ENCODE results near the gene FHOD1.

Gene FHOD1

DNA sequence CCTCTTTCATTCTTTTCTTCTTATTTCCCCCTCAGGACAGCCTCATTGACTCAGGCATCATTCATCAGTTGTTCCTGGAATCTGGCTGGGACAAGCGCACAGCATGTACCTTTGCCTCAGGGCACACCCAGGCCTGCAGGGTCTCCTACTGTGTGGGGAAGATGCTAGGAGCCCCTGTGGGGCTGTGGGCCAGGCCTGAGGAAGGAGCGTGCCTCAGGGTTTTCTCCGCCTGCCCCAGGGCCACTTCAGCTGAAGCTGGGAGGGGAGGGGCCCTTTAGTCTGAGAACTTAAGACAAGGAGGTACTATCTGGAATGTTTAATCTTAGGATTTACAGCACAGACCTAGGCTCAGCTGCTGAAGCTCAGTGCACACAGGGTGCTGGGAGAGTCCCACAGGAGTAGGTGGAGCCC, 40.4 kb downstream of the FHOD1 start:
- DNase-seq (ENCODE audit: low read depth) = no peak

DNA sequence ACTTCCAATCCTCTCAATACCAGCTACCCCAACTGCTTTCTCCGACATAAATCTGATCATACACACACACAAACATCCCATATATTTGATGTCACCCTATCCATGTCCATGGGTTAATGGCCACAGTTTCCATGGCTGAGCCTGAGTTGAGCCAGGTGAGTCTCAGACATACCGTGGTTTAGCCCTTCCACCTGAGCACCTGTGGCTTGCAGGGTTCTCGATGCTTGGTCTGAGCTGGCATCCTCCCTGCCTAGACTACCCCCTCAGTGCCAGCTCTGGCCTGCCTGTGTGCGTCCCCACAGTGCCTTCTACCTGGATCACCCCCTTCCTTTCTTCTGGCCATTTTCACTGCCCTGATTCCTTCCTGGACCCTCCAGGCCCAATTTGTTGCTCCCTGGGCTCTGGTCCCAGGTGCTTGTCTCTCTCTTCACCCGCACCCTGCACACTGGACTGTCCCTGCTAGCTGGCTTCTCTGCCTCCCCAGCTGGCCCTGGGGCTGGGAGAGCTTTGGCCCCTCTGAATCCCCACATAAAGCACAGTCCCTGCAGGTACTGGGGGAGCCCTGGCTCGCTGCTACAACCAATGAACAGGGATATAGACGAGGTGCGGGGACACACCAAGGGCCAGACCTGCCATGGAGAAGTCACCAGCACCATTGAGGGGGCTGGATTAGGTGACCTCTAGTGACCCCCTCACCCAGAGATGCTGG, 41.0 kb downstream of the FHOD1 start:
- no peak for DNase-seq (ENCODE audit: low read depth)

DNA sequence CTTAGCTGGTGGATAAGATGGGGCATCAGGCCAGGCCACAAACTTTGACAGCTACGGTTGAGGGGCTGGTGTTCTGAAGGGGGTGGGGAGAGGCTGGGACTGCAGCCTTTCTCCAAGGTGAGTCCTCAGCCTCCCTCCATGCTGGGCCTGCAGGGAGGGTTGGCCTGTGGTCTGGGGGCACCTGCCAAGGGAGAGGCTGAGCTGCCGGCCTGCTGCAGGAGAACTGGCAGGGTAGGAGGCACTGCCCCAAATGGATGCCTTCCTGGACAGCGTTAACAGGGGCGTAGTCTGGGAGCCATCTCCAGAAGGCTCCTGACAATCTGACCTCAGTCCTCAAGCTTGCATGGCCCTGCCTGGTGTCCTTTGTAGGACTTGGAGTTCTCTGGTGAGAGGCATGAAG, 43.2 kb downstream of the FHOD1 start:
- no peak for DNase-seq (ENCODE audit: low read depth)

DNA sequence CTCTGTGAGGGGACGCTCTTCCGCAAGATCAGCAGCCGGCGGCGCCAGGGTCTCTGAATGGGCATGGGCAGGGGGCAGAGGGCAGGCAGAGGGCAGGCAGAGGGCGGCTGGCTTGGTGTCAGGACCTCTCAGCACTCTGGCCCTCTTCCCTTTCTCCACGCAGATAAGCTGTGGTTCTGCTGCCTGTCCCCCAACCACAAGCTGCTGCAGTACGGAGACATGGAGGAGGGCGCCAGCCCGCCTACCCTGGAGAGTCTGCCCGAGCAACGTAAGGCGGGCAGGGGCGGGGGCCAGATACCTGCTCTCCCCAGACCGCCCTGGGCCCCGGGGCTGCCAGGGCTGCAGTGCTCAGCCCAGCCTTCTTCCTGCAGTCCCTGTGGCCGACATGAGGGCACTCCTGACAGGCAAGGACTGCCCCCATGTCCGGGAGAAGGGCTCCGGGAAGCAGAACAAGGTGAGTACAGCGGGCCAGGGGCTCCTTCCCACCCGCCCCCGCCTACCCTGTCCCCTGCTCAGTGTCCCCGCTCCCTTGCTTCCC, 44.3 kb downstream of the FHOD1 start:
- no peak for DNase-seq (ENCODE audit: low read depth)

DNA sequence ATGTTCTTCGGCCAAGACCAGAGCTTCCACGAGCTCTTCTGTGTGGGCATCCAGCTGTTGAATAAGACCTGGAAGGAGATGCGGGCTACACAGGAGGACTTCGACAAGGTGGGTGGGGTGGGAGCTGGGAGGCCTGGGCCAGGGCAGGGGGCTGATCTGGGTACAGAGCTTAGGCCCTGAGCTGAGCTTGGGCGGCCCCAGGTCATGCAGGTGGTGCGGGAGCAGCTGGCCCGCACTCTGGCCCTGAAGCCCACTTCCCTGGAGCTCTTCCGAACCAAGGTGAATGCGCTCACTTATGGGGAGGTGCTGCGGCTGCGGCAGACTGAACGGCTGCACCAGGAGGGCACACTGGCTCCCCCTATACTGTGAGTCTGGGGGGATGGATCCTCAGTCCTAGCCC, 44.9 kb downstream of the FHOD1 start:
- no peak for DNase-seq (ENCODE audit: low read depth)

DNA sequence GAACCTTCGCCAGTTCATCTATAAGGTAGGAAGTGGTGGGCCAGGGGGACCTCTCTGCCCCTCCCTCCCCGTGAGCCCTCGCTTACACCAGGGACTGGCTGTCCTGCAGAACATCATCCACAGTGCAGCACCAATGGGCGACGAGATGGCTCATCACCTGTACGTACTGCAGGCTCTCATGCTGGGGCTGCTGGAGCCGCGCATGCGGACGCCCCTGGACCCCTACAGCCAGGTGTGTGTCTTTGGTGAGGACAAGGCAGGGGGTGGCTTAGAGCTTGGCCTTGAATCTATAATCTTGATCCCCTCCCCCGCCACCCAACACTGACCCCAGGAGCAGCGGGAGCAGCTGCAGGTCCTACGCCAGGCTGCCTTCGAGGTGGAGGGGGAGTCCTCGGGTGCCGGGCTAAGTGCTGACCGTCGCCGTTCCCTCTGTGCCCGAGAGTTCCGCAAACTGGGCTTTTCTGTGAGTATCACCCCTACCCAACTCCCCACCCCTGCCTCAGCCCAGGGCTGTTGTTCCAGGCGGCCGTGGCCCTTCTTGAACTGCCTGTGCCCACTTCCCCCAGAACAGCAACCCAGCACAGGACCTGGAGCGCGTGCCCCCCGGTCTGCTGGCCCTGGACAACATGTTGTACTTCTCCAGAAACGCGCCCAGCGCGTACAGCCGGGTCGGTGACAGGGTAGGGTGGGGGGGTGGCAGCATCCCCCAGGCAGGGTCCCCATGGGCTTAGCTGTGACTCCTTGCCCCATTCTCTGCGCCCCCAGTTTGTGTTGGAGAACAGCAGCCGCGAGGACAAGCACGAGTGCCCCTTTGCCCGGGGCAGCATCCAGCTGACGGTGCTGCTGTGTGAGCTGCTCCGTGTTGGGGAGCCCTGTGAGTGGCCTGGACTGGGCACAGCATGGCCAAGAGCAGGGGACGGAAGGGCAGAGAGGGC, 45.6 kb downstream of the FHOD1 start:
- DNase-seq (ENCODE audit: low read depth) = no peak

DNA sequence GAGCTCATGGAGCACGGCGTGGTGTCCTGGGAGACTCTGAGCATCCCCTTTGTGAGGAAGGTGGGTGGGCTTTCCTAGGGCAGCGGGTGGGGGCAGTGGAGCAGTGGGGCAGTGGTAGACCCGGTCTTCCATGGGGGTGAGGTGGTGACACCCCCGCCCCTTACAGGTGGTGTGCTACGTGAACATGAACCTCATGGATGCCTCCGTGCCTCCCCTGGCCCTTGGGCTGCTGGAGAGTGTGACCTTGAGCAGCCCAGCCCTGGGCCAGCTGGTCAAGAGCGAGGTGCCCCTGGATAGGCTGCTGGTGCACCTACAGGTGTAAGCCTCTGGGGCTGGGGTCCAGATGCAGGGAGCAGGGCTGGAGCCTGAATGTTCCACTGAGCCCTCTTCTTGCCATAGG, 46.8 kb downstream of the FHOD1 start:
- DNase-seq (ENCODE audit: low read depth) = no peak

DNA sequence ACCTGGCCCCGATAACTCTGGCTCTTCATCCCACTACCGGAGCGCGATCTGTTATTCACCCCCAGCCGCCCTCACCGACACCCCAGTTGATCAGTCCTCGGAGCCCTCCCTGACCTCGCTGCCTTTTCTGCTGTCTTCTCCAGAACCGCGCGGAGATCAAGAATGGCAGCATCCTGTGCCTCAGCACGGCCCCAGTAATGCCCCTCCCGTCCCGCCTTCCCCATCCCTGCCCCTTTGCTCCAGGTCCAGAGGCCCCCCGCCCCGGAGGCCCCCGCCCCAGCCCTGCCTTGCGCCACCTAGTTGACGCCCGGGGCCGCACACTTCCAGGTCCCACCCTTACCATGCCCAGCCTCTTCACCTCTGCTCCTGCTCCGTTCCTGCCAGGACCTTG, 47.5 kb downstream of the FHOD1 start:
- DNase-seq (ENCODE audit: low read depth) = no peak

DNA sequence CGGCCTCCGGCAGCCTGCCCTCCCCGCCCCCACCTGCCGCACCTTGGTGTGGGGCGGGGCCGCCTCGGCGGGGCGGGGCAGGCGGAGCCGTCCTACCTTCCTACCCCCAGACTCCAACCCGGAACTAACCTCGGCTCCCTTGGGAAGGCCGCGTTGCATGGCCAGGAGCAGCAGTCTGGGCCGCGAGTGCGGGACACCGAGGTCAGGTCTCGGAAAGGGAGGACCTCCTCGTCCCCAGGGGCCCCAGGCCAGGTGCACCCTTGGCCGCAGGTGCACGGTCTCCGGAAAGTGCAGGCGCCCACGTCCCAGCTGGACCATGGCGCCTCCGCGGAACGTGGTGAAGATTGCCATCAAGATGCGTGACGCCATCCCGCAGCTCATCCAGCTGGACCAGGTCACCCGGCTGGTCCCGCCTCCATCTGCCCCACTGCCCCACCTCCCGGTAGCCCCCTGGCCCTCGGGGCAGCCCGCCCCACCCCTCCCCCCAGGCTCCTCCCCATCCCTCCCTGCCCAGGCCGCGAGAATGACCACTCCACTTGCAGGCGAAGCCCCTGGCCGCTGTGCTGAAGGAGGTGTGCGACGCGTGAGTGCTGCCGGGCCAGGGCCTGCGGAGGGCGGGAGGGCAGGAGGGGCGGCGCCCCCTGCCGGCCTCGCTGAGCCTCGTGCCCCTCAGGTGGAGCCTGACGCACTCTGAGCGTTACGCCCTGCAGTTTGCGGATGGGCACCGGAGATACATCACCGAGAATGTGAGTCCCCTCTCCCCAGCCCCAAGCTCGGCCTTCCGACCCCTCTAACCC, 48.1 kb downstream of the FHOD1 start, which contains the start of gene ELMO3:
Gene ELMO3 (plus strand): TSS at position 121 of the 797 bp plus-strand sequence. CDS start 196 bp downstream, at position 317.
- DNase-seq (ENCODE audit: low read depth) = no peak

DNA sequence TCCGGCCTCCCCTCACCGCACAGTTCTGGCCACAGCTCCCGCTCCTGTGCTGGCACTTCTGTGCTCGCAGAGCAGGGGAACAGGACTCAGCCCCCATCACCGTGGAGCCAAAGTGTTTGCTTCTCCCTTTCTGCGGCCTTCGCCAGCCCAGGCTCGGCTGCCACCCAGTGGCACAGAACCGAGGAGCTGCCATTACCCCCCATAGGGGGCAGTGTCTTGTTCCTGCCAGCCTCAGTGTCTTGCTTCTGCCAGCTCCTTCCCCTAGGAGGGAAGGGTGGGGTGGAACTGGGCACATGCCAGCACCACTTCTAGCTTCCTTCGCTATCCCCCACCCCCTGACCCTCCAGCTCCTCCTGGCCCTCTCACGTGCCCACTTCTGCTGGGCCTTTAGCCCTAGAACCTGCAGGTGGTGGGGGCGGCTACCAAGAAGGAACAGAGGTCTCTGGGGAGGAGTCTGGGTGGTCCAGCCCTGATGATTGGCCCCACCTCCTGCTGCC, 49.0 kb downstream of the FHOD1 start:
- no peak for DNase-seq (ENCODE audit: low read depth)

DNA sequence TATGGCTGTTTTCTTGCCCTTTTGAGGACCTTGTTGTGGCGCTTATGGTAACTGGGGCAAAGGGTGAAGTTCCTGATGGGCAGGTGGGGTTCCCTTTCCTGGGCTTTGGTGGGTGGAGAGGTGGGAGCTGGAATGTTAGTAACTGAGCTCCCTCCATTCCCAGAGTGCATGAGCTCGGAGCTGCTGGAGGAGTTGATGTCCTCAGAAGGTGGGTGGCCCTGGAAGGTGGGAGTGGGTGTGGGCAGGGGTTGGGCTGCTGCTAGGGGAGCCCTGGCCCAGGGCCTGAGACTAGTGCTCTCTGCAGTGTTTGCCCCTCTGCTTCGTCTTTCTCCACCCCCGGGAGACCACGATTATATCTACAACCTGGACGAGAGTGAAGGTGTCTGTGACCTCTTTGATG, 49.6 kb downstream of the FHOD1 start:
- DNase-seq (ENCODE audit: low read depth) = no peak

DNA sequence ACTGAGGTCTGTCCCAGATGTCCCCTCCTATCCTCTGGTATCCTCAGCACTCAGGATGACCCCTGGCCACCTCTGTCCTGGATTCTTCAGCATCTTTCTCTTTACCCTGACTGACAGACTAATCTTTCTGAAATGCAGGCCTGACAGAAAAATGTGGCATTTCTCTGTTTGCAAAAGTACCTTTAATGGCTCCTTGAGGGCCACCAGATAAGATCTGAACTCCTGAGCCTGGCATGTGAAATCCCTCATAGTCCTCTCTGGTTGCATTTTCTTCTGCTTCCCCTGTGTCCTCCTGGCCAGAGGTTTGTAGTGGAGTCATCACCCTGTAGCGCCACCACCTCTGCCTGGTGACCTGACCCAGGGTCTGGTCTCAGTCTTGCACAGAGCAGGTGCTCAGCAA, 50.4 kb downstream of the FHOD1 start:
- DNase-seq (ENCODE audit: low read depth) = no peak

DNA sequence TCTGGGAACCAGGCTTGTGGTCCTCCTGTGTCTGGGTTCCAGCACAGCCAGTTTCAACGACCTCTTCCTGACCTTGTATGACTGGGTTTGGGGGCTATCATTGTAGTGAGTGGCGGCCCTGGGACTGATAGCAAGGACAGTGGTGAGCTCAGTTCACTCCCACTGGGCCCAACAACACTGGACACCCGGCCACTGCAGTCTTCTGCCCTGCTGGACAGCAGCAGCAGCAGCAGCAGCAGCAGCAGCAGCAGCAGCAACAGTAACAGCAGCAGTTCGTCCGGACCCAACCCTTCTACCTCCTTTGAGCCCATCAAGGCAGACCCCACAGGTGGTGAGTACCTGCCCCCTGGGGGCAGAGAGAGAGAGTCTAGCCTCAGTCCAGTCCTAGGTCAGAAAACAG, 51.6 kb downstream of the FHOD1 start:
- DNase-seq (ENCODE audit: low read depth) = no peak

DNA sequence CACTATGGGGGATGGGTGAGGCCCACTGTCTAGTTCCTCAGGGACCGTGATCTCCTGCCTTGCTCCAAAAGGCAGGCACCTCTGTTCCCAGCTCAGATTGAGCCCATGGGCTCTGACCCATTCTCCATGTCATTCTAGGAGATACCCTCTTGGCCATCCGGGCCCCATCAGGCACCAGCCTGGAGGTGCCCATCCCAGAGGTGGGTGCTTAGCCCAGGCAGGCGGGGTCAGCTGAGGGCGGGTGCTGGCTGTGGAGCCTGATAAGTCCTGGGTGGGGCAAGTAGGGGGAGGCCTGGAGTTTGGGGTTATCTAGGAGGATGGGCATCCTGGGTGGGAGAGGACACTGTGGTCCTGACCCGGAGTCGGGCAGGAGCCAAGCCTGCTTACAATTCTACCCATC, 53.0 kb downstream of the FHOD1 start:
- no peak for DNase-seq (ENCODE audit: low read depth)

DNA sequence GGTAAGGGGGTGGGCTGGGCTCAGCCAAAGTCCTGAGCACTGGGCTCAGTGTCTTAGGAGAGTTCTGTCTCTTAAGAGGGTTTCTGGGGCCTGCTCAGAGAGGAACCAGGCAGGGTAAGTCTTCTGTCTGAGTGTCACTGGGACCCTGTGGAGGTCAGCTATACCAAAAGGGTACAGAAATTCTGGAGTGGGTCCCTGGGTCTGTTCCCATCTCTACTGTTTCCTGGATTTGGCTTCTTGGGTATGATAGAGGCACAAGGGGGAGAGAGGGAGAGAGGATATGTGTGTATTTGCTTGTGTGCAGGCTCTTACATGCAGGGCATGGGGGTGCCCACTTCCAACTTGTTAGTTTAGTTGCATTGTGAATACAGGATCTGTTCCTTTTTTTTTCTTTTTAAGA, 53.7 kb downstream of the FHOD1 start:
- DNase-seq (ENCODE audit: low read depth) = no peak

DNA sequence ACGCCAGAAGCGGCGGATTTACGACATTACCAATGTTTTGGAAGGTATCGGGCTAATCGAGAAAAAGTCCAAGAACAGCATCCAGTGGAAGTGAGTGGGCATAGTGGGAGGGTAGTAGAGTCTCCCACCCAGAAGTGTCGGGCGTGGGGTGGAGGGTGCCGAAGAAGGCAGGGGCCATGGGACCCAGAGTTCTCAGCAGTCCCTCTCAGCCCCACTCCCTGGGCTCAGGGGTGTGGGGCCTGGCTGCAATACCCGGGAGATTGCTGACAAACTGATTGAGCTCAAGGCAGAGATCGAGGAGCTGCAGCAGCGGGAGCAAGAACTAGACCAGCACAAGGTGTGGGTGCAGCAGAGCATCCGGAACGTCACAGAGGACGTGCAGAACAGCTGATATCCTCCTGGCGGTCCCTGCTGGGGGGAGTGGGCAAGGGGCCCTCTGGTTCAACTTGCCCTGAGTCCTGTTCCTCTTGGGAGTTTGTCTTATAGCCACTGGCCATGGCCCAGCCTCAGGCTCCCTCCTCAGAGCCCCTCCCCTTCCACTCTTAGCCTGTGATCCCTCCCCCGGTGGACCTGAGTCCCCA, 54.4 kb downstream of the FHOD1 start:
- DNase-seq (ENCODE audit: low read depth) = no peak

DNA sequence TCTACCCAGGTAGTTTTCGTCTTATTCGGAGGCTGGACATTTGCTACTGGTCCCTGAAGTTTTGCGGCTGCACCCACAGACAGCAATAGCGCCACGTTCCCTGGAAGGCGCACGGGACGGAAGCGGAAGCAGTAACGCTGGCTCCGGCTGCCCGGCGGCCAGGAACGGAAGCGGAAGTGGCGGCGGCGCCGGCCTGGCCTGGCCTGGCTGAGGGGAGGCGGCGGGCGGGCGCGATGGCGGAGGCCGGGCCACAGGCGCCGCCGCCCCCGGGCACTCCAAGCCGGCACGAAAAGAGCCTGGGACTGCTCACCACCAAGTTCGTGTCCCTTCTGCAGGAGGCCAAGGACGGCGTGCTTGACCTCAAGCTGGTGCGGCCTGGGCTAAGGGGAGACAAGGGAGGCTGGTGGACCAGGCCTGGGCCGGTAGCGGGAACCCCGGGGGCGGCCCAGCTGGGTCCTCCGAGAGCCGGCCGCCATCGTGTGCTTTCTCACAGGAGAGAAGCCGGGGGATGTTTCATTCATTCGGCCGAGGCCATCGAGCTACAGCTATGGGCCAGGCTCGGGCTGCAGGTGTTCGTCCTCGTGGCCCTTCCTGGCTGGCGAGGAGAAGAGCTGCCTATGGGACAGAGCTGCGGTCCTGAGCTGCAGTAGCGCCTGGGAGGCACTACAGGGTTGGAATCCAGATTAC, 55.1 kb downstream of the FHOD1 start, which contains the start of gene E2F4:
Gene E2F4 (plus strand): TSS at position 161 of the 687 bp plus-strand sequence. CDS start 73 bp downstream, at position 234.
- DNase-seq (ENCODE audit: low read depth) = peak; percentile 75

DNA sequence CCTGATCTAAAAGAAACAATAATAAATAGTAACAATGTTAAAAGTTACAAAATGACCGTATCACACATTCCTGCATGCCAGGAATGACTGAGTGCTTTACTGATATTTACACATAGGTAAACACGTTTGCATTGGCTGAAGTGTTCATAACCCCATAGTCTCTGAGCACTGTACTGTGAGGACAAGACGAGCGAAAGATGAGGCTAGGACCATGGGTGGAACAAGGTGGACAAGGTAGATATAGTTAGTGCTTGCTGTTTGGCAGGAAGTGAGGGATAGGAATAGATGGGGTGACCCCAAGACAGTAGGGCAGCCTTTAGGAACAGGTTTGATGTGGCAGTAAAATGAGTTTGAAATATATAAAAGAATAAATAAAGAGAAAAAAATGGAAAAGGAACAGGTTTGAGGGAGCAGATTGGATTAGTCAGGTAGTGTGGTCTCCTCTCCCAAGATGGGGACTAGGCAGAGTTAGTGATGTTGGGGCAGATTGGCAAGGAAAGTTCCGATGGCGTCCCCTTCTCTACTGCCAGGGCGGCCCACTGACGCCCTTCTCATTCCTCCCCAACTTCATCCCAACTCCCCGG, 55.8 kb downstream of the FHOD1 start:
- DNase-seq (ENCODE audit: low read depth) = no peak

DNA sequence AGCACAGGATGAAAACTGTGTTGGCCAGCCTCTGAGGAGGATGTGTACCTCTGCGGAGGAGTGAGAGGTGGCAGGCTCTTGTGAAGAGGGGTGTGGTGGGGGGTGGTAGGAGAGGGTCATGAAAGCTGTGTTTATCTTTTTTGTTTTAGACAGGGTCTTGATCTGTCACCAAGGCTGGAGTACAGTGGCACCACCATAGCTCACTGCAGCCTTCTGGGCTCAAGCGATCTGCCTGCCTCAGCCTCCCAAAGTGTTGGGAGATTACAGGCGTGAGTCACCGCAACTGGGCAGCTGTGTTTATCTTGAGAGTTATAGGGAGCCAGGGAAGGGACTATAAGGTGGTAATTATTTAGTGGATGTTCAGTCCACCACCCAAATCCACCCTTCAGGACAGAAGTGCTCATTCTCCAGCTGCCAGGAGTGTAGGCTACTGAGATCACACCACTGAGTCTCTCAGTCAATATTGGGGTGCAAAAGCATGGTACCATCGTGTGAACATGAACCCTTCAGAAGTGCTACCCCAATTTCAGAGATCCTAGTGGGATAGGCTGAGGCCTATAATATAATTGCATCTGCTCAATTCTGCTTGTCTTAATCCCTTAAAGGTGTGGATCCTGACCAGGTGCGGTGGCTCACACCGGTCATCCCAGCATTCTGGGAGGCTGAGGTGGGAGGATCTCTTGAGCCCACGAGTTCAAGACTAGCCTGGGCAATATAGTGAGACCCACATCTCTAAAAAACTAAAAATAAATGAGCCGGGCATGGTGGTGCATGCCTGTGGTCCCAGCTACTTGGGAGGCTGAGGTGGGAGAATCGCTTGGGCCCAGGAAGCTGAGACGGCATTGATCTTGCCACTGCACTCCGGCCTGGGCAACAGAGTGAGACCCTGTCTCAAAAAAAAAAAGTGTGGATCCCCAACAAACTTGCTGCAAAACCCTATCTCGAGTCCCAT, 56.6 kb downstream of the FHOD1 start:
- no peak for DNase-seq (ENCODE audit: low read depth)

Measured in T-helper 22 cell (primary cell).